Measurements from ENCODE around the gene CARD11.

- no peak for TF ChIP-seq POLR2A (IDR thresholded peaks at IDR 0.05)
- TF ChIP-seq, protein P1, sequence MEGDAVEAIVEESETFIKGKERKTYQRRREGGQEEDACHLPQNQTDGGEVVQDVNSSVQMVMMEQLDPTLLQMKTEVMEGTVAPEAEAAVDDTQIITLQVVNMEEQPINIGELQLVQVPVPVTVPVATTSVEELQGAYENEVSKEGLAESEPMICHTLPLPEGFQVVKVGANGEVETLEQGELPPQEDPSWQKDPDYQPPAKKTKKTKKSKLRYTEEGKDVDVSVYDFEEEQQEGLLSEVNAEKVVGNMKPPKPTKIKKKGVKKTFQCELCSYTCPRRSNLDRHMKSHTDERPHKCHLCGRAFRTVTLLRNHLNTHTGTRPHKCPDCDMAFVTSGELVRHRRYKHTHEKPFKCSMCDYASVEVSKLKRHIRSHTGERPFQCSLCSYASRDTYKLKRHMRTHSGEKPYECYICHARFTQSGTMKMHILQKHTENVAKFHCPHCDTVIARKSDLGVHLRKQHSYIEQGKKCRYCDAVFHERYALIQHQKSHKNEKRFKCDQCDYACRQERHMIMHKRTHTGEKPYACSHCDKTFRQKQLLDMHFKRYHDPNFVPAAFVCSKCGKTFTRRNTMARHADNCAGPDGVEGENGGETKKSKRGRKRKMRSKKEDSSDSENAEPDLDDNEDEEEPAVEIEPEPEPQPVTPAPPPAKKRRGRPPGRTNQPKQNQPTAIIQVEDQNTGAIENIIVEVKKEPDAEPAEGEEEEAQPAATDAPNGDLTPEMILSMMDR (IDR thresholded peaks at IDR 0.05) = no peak
Observed at GRCh38 chr7:2896131-2896530, 147.5 kb downstream of the CARD11 start.
